AG04450 (cell line): ENCODE measurements around the gene ULK4. TPM values are rescaled to one million over a fixed set of nuclear protein-coding genes. Genes with fewer than 3 reads are reported as not detected.

Experiments used
- CTCF ChIA-PET: fragments of 300-600, 350-600 bp; formaldehyde crosslinking; extraction: SDS; loops from one replicate; lab custom pipeline; 2022; ENCODE audit warnings: antibody characterized with exemption, inconsistent platforms; lab: Charles Lee
- POLR2A ChIA-PET: fragments of 350-600 bp; formaldehyde crosslinking; extraction: SDS; loops from one replicate; lab custom pipeline; 2021; ENCODE audit warnings: antibody characterized with exemption, inconsistent platforms; lab: Yijun Ruan, JAX
- DNase-seq: peaks from one replicate; pipeline ENCODE4 v3.0.0-alpha.2; 2011; ENCODE audit warnings: low read depth, low spot score
- H3K27ac ChIP-seq: one replicate; pipeline ENCODE4 v1.5.1; 2012; ENCODE audit warnings: low read depth, low read length, control low read depth
- H3K27me3 ChIP-seq: one replicate; pipeline ENCODE4 v1.6.0; 2012; ENCODE audit warnings: low read length; ENCODE audit not compliant: control insufficient read depth, insufficient read depth
- H3K4me3 ChIP-seq: 2 replicates; pipeline ENCODE4 v1.5.1; 2011; ENCODE audit warnings: mild to moderate bottlenecking, low read depth, low read length, control low read depth
- H3K9me3 ChIP-seq: 2 replicates; pipeline ENCODE4 v1.5.1; 2012; ENCODE audit warnings: low read length; ENCODE audit not compliant: control insufficient read depth, insufficient read depth
- polyA plus RNA-seq: library from polyadenylated mRNA; depleted of rRNA; stranded (reverse); fragments of >200 nt; gene quantifications from 2 replicates; pipeline ENCODE4 v1.2.3, GENCODE V29; 2011
- TF ChIP-seq, protein P1 (sequence below): IDR thresholded peaks from 2 replicates; pipeline ENCODE4 v1.5.1; 2011; ENCODE audit warnings: low read depth, low read length, control low read depth, inconsistent platforms

Gene ULK4
- polyA plus RNA-seq, 1 experiment: 3.7 TPM

DNA sequence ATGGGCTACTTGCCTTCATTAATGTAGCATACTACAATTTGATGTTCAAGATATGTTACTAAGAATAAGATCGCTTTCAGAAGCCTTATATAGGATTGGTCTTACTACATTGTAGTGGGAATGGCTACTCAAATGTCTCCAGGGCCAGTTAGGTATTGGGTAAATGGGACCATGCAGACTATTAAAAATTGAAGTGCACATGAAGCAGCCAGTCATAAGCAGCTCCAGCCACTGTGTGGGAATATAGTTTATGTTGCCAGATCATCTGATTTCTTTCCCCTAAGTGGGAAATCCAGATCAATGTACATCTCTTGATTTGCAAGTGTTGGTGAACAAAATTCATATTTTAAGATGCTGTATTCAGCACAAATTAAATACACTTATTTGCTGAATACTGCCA is 757.5 kb downstream of the ULK4 start:
- CTCF ChIA-PET: interaction anchor here (0.7 to 2.3 kb wide), 3 partner anchors 15 to 523 kb away, joined by 3 to 11 read pairs (median 3); no protein-coding TSS in a partner anchor
- no peak for DNase-seq

GRCh38 chr3:41202834-41203345 is 759.0 kb downstream of the ULK4 start:
- ChIA-PET CTCF (interaction anchor here (0.6 to 2.3 kb wide), 11 partner anchors 11 to 874 kb away, joined by 3 to 11 read pairs (median 4); partner anchors contain the start of gene ZNF620), POLR2A (interaction anchor here (0.7 kb wide), 1 partner anchor 668 kb away, joined by 10 read pairs; no protein-coding TSS in a partner anchor)
- no peaks in the 10 kb centered on the region for H3K27me3 ChIP-seq
- no peak for DNase-seq
- no peak overlapping the region for H3K27ac ChIP-seq
- H3K9me3 ChIP-seq: peaks cover 2% of the 10 kb centered on the region; the same call in 1 of the 2 replicates
- TF ChIP-seq, protein P1, sequence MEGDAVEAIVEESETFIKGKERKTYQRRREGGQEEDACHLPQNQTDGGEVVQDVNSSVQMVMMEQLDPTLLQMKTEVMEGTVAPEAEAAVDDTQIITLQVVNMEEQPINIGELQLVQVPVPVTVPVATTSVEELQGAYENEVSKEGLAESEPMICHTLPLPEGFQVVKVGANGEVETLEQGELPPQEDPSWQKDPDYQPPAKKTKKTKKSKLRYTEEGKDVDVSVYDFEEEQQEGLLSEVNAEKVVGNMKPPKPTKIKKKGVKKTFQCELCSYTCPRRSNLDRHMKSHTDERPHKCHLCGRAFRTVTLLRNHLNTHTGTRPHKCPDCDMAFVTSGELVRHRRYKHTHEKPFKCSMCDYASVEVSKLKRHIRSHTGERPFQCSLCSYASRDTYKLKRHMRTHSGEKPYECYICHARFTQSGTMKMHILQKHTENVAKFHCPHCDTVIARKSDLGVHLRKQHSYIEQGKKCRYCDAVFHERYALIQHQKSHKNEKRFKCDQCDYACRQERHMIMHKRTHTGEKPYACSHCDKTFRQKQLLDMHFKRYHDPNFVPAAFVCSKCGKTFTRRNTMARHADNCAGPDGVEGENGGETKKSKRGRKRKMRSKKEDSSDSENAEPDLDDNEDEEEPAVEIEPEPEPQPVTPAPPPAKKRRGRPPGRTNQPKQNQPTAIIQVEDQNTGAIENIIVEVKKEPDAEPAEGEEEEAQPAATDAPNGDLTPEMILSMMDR: peak; percentile 45
- H3K4me3 ChIP-seq: peak overlapping the region; percentile 11; the same call in 1 of the 2 replicates

More for the DNA sequence above, 757.5 kb downstream of the ULK4 start:
- Histone ChIP-seq H3K4me3 (no peak overlapping the region), H3K27me3 (no peaks in the 10 kb centered on the region), H3K9me3 (peaks cover 2% of the 10 kb centered on the region; the same call in 1 of the 2 replicates), H3K27ac (no peak overlapping the region)
- POLR2A ChIA-PET: no interaction called here
- TF ChIP-seq, protein P1: no peak

DNA sequence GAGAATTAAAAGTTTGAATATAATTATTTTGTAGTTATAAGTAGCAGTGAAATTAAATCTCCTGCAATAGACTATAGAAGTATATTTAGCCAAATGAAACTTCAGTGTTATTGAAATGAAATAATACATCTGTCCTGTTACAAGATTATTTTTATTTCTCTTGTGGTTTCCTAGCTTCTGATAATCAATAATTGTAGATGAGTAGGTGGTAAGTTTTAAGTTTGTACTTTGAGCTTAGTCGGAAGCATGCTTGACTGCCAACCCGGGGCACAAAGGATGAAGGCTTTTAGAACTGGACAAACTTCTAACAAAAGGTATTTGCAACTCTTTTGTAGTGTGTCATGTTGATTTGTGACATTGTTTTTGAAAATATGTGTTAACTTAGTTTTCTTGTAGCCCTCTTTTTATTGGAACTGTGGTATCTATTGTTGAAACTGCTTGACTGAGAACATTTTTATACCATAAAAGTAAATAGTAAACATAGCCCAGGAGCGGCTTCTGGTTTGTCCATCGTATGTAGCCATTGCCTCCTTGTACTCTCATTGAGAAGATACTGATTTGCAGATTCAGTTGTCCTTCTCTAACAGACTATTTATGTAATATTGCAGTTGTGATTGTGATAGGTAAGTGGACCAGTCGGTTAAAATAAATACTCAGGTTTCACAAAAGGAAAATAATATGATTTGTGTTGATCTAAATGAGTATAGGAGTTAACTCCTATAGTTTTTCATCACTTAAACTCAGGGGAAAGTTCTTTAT is 759.6 kb downstream of the ULK4 start:
- POLR2A ChIA-PET: interaction anchor here (0.7 kb wide), 1 partner anchor 669 kb away, joined by 10 read pairs; no protein-coding TSS in a partner anchor
- CTCF ChIA-PET: interaction anchor here (0.6 to 2.3 kb wide), 10 partner anchors 10 to 696 kb away, joined by 3 to 11 read pairs (median 4); partner anchors contain the start of gene ZNF620
- no peak for DNase-seq
- H3K4me3 ChIP-seq: peak overlapping the region; percentile 94
- no peak overlapping the region for H3K27ac ChIP-seq
- TF ChIP-seq, protein P1: no peak
- H3K27me3 ChIP-seq: no peaks in the 10 kb centered on the region
- peaks cover 2% of the 10 kb centered on the region; the same call in 1 of the 2 replicates for H3K9me3 ChIP-seq

- POLR2A ChIA-PET: interaction anchor here (0.6 to 1.3 kb wide), 2 partner anchors 13 to 74 kb away, joined by 3 to 4 read pairs; no protein-coding TSS in a partner anchor
- DNase-seq: no peak
- peaks cover 2% of the 10 kb centered on the region; the same call in 1 of the 2 replicates for H3K9me3 ChIP-seq
- CTCF ChIA-PET: no interaction called here
- TF ChIP-seq, protein P1: no peak
- H3K27ac ChIP-seq: peak overlapping the region; percentile 41
- no peaks in the 10 kb centered on the region for H3K27me3 ChIP-seq
- H3K4me3 ChIP-seq: peak overlapping the region; percentile 94
These were observed 761.3 kb downstream of the ULK4 start for GRCh38 chr3:41200669-41201021.
